ENCODE measurements around the gene ZNF775.
"Not testable (repeated sequence)": the region's sequence is repeated elsewhere in the genome, so short reads cannot be mapped to it uniquely, and the experiment has no call there.

ZNF775 gene

DNA sequence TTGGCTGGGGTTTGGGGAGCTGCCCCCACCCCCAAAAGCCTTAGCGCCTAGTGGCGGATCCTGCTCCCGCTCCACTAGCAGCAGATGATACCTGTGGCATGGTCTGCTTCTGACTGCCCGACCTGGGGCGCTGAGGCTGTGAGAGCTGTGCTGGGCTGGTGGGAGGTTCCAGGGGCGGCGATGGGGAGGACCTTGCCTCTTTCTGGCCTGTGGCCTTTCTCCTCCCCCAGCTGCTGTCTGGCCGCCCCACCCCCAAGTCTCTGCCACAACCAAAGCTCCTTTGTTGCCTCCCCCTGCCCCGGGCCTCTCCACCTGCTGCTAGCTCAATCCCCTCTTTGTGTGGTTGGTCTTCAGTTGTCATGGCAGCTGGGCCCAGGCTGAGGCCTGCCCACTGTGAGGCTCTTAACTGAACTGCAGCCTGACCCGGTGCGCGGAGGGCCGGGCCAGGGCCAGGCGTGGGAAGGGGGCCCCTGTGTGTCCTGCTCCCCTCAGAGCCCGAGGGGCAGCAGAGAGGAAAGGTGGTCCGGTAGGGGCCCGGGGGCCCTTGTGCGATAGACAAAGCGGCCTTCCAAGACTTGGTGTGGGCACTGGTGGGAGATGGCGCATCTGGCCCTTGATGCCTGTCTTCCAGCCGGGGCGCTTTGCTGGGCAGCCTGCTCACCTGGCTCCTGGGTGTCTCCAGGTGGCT, 4.7 kb downstream of the ZNF775 start:
- DNase-seq: peak; percentile 57

DNA sequence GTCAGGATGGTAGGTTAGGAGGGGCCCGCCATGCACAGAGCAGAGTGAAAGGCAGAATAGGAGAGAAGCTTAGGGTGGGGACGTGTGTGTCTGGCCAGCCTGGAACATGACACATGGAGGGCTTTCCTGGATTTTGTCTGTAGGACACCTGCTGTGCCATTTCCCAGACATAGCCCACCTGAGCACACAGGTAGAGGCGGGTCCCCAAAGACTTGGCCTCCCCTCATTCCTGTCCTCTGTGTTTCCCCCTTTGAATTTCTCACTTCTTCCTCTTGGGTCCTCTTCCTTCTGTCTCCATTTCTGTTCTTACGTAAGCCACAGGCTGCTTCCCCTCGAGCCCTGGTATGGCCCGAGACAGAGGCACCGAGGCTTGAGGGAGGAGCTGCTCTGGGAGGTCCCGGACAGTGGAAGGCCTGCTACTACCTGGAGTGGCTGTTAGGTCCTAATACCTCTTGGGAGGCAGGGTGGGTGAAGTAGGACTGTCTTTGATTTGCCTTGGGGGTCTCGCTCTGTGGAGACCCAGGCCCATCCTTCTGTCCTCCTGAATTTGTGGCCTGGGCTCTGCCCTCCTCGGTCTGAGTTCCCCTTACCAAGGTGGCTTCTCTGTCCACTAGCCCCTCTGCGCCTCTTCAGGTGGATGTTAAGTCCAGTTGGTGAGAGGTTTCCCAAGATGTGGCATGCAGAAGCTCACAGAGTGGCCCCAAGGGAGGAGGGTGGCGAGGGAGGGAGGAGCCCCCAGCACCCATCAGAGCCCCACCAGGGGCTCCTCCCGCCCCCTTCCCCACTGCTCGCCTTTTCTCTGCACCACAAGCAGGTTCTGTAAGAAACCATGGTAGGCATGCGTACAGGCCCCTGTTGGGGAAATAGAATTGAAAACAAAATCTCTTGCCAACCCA, 5.5 kb downstream of the ZNF775 start:
- no peak for DNase-seq

DNA sequence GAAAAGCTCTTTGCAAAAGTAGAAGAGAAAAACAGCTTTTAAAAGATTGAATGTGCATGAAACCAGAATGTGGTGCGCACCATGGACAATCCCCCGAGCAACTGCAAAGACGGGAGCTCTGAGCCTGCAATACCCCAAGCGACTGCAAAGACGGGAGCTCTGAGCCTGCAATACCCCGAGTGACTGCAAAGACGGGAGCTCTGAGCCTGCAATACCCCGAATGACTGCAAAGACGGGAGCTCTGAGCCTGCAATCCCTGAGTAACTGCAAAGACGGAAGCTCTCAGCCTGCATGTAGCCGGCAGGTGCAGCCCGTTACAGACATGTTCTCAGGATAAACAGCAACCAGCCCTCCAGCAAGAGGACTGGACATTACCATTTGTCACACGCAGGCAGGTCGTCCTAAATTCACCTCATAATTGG, 6.2 kb downstream of the ZNF775 start:
- no peak for DNase-seq

GRCh38 chr7:150385884-150386283, 6.8 kb downstream of the ZNF775 start:
- DNase-seq: not testable (repeated sequence)

- no peak for DNase-seq
Observed at GRCh38 chr7:150388306-150388705, 9.2 kb downstream of the ZNF775 start.

DNA sequence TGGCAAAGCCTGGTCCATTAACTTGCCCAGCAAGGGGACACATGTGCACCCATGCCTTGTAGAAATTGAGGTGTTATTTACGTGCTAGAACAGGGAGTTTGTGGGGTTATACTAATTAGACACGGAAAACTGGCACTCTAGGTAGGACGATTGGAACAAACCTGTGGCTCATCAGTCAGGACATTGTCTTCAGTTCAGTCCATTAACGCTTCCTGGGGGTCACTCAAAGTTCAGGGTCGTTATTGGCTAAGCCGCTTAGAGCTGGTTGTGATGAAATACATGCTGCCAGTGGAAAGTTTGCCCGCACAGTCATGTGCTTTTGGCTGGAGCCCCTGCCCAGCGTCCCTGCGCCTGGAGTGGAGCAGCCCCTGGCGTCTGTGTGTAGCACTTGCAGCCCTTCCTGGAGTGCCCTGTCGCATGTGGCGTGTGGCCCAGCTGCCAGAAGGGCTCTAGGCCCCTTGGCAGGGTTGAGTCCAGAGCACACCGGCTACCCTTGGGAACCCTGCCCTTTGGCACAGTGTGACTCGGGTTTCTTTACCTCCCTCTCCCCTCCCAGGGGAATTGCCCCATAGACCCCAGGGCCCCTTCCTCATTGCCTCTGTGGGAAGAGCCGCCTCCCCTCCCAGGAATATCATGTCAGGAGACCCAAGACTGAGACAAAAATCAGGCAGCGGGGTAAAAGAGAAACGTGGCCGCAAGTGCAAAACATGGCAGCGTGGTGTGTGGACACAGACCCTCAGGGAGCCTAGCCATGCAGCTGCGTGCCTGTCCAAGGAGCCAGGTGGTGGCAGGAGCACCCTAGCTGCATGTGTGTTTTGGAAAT, 9.8 kb downstream of the ZNF775 start:
- DNase-seq: peak; percentile 67

- no peak for DNase-seq
Observed at GRCh38 chr7:150389532-150389816, 10.3 kb downstream of the ZNF775 start.

- no peak for DNase-seq
Observed at GRCh38 chr7:150390205-150390604, 11.1 kb downstream of the ZNF775 start.

DNA sequence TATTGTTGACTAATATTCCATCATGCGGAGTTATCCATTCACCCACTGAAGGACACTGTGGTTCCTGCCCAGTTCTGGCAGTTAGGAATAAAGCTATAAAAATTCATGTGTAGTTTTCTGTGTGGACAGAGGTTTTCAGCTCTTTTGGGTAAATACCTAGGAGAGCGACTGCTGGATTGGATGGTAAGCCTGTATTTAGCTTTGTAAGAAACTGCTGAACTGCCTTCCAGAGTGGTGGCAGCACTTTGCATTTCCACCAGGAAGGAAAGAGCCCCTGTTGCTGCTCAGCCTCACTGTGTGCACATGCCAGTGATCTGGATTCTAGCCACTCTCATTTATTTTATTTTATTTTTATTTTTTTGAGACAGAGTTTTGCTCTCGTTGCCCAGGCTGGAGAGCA, 14.2 kb downstream of the ZNF775 start:
- no peak for DNase-seq

DNA sequence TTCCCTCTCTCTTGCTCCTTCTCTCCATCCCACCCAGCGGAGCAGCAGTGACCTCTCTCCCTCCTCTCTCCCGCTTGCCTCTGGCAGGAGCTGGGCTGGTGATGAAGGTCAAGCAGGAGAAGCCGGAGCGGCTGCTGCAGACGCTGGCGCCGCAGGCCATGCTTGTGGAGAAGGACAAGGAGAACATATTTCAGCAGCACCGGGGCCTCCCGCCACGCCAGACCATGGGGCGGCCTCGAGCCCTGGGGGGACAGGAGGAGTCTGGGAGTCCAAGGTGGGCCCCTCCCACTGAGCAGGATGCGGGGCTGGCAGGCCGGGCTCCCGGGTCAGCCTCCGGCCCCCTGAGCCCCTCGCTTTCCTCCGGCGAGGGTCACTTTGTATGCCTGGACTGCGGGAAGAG, 17.3 kb downstream of the ZNF775 start:
- no peak for DNase-seq

DNA sequence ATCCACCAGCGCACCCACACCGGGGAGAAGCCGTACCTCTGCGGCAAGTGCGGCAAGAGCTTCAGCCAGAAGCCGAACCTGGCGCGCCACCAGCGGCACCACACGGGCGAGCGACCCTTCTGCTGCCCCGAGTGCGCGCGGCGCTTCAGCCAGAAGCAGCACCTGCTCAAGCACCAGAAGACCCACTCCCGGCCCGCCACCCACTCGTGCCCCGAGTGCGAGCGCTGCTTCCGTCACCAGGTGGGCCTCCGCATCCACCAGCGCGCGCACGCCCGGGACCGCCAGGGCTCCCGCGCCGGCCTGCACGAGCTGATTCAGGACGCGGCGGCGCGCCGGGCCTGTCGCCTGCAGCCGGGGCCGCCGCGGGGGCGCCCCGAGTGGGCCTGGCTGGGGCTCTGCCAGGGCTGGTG, 17.7 kb downstream of the ZNF775 start:
- no peak for DNase-seq

- no peak for DNase-seq
Observed at GRCh38 chr7:150397346-150398107, 18.4 kb downstream of the ZNF775 start.

DNA sequence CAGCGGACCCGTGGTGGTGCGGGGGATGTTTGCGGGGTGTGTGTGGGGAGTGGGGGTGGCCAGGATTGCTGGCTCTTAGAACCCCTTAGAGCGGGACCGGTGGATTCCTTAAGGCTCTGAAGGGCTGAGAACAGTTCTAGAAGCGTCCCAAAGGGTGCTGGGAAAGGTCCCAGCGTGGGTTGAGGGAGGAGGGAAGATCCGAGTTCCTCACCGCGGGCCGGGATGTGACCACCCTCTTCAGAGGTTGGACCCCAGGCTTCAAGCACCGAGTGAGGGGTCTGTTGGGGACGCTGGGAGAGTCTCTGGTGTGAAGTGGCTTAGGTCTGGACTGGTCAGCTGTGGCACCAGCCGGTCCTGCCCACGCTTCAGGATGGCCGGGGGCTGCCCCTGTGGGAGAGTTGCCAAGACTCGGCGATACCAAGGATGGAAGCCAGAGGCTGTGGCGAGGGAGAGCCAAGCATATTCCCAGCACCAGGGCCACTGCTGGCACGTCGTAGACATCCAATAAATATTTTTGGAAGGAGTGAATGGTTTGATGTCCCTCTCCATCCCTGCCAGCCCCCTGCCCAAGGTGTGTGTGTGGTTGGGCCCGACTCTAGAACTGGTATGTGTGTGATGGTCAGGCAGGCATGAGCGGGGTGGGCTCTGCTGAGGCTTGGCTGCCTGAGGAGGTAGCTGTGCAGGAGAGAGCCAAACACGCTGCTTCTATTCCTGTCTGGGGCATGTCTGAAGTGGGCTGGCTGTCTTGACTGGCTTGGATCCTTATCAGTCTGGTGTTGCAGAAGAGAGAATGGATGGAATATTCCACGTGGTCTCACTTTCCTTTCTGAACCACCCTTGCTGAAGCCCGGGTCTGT, 19.2 kb downstream of the ZNF775 start:
- no peak for DNase-seq

- no peak for DNase-seq
Observed at GRCh38 chr7:150398965-150399320, 19.8 kb downstream of the ZNF775 start.

DNA sequence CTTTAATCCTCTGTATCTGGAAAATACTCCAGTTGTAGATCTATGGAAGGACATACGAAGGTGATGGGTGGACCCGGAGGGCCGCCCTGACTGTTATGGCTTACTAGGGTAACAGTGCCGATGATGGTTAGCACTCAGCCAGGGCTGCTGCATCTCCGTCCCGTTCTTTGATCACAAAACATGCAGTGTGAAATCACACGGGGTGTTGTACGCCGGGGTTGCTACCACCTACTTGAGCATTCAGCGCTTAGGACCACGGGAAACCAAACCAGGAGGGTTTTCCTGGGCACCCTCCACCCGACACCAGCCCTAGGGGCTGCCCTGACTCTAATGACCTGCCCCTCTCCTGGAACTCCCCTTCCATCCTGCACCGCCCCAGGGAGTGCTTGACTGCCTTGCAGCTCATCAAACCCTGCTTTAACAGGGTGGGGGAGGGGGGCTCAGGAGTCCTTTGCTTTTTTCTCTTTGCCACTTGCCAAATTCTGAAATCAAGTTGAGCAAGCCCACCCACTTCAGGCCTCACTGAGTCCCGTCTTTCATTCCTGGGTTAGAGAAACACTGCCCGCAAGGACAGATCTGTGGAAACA, 20.4 kb downstream of the ZNF775 start:
- DNase-seq: no peak

DNA sequence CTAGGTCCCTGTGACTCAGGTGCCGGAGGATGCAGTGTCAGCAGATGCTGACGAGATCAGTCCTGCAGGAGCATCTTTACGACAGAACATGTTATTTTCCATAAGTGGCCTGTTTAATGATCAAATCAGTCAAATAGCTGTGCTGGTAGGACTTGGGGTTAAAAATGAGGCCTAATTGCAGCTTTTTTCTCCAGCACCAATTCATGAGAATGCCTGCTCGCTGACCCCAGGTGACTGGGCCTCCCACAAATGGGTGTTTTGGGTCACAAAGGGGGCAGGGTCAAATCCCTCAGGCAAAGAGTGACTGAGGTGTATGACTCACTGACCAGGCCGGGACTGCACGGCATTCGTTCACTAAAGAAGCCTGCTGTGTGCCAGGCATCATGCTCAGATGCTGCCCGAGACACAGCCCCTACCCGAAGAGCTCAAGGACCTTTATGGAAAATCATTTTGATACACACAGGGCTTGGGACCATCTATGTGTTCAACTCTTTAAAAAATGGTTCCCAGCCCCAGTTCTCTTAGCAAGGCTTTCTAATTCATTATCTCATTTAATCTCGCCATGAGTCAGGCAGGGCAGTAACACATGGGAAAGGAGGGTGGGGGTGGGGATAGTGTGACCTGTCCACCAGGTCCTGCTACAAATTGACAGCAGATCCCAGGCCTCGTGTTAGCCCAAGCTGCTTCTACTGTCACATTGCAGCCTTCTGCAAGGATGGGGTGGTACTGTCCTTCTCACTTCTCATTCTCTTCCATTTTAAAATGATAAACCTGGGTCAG, 21.1 kb downstream of the ZNF775 start:
- no peak for DNase-seq

DNA sequence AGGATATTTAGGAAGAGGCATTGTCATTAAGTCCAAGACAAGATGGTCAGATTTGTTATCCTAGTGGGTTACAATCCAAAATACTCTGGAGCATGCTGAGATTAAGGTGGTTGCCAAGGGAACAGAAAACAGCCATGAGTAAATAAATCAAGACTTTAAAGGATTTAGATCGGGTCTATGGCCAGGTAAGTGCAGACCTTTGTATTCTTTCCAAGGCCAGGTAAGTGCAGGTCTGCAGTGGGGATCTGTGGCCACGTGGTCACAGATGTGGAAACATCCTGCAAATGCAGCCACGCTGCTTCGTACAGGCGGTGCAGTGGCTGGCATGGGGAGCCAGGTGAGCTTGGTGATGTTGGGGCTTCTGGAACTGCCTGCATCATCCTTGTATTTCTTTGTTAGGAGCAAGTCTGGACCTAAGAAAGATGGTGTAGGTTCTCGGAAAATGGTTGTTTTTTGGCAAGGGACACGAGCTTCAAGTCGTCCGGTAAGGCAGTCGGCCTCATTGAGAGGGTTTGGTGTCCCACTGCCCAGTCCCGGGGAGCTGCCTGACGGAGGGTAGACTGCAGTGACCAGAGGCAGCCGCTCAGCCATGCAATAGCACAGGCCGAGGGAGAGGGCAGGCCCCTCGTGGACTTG, 21.8 kb downstream of the ZNF775 start:
- DNase-seq: no peak

- no peak for DNase-seq
Observed at GRCh38 chr7:150401424-150401790, 22.3 kb downstream of the ZNF775 start.

- DNase-seq: no peak
Observed at GRCh38 chr7:150401861-150402631, 22.9 kb downstream of the ZNF775 start.
